GM21528 (cell line): ENCODE results near the gene TOR1AIP2.

Experiments used
- ATAC-seq: cut with Tn5 transposase; IDR thresholded peaks from one replicate; pipeline ENCODE4 v1.9.1; 2021; ENCODE audit warnings: mild to moderate bottlenecking, moderate library complexity; ENCODE audit not compliant: unreplicated experiment, low FRiP score

Gene TOR1AIP2

GRCh38 chr1:179877586-179878265 lies at the start of gene TOR1AIP2:
TOR1AIP2 (minus strand) TSS chr1:179877803; CDS start chr1:179852665, 25,138 bp downstream.
- peak; percentile 61 for ATAC-seq

DNA sequence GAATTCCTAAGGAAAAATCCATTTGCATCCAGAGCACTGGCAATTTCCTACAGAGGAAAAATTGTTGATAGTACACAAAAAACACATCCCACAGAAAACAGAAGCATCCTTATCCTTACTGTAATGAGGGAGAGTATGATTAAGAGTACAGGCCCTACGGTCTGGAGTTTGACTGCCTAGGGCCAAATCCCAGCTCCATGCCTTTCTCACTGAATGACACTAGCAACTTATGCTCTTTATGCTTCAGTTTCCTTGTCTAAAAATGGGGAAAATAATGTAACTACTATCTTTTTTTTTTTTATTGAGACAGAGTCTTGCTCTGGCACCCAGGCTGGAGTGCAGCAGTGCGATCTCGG lies 49.2 kb upstream of the TOR1AIP2 start:
- no peak for ATAC-seq

GRCh38 chr1:179925922-179926849 lies 48.6 kb upstream of the TOR1AIP2 start:
- no peak for ATAC-seq

- no peak for ATAC-seq
Measured at GRCh38 chr1:179925302-179925701, 47.7 kb upstream of the TOR1AIP2 start.

GRCh38 chr1:179924268-179924667 lies 46.7 kb upstream of the TOR1AIP2 start:
- no peak for ATAC-seq

DNA sequence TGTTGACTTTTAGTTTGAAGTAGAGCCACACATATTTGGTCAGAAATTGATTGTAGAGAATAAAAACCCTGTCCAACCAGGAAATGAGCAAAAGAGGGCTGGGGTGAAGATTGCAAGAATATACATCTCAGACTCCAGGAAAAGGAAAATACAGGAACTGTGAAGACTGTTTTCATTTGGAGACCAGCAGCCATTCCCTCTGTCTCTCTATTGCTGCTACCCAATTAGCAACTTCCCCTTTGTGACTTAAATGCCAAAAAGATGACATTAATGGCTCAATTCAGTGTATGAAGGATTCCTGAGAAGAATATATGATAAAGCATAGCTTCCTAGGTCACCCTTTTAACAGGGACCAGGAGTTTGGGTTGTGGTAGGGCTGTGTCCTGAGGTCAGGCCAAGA lies 45.4 kb upstream of the TOR1AIP2 start:
- no peak for ATAC-seq

GRCh38 chr1:179921981-179922872 lies 44.6 kb upstream of the TOR1AIP2 start:
- no peak for ATAC-seq

DNA sequence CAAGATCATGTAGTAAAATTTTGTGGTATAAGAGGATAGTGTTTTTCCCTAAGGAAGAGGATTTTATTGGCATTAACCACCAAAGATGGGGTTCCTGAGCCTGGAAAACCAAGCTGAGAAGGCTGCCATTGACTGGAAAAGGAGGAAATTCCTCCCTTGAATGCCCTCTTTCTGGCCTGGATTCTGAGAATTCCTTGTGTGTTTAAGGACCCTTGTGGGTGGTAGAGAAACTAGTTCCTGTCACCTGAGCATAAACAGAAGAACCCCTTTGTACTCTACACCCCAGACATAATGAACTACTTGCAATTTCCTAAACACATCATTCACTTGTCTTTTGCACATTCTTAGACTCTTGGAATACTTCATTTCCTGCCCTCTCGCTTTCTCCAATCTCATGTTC lies 43.9 kb upstream of the TOR1AIP2 start:
- no peak for ATAC-seq

- no peak for ATAC-seq
Measured at GRCh38 chr1:179917601-179918429, 40.2 kb upstream of the TOR1AIP2 start.

DNA sequence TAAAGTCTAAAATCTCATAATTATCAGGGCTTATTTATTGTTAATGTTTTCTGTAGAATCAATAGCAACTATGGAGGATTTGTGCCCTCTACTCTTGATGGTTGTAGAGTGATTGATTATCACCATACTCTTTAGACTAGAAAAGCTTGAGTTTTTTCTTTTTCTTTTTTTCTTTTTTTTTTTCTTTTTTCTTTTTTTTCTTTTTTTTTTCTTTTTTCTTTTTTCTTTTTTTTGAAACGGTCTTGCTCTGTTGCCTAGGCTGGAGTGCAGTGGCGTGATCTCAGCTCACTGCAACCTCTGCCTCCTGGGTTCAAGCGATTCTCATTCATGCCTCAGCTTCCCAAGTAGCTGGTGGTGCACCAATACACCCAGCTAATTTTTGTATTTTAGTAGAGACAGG lies 34.2 kb upstream of the TOR1AIP2 start:
- ATAC-seq = no peak

GRCh38 chr1:179910934-179911333 lies 33.3 kb upstream of the TOR1AIP2 start:
- ATAC-seq = no peak

GRCh38 chr1:179889589-179889988 lies 12.0 kb upstream of the TOR1AIP2 start:
- ATAC-seq = no peak

- no peak for ATAC-seq
Measured at GRCh38 chr1:179888071-179888470, 10.5 kb upstream of the TOR1AIP2 start.

GRCh38 chr1:179883745-179884138 lies 6.1 kb upstream of the TOR1AIP2 start:
- ATAC-seq = no peak

DNA sequence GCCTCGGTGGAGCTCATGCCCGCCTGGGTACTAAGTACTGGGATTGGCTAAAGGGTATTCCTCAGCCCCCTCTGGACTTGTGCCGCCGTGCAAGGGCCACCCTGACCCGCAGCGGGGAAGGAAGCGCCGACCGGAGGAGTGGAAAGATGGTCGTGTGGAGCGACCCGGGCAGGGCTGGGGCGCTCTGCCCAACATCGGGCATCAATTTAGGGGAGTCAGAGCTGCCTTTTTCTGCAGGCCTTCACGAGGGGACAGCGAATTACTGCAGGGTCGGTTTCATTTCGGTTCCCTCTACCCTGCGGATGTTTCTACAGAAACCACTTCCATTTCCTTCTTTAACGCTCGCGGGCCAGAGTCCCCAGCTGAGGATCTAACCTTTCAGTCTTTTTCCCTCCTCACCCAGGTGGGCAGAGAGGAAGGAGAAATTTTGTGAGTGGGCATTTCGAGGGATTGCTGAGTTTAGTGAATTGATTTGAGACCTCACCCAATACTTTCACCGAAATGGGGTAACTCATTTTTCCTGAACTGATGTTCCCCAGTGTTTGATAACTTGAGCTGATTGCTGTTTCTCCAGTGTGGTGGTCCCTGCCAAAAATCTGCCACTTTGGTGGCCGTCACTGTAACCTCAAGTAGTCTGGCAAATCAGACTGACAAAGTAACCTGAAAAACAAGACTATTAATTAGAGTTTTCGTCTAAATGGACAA lies 5.6 kb upstream of the TOR1AIP2 start:
- no peak for ATAC-seq

DNA sequence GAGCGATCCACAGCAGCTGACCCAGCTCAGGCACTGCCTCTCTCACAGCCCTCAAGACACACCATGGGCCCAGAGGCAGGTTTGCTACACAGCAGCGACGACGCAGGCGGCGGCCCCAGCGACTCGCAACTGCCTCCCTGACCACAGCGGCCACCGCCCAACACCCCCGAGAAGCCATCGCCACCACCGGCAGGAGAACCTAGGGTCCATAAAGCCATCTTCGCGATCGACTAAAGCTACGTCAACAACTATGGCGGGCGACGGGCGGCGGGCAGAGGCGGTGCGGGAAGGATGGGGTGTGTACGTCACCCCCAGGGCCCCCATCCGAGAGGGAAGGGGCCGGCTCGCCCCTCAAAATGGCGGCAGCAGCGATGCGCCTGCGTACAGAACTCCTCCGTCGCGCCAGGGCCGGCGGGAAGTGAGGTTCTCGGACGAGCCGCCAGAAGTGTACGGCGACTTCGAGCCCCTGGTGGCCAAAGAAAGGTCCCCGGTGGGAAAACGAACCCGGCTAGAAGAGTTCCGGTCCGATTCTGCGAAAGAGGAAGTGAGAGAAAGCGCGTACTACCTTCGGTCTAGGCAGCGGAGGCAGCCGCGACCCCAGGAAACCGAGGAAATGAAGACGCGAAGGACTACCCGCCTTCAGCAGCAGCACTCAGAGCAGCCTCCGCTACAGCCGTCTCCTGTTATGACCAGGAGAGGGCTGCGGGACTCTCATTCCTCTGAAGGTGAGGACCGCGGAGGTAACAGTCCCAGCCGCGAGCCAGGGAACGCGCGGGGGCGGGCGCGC lies 4.8 kb upstream of the TOR1AIP2 start, which contains the start of gene TOR1AIP1:
Gene TOR1AIP1, plus strand, starts transcription at position 33 of the 787 bp plus-strand sequence. Its CDS starts 218 bp downstream, at position 251.
- peak; percentile 79 for ATAC-seq

GRCh38 chr1:179881642-179882252 lies 4.1 kb upstream of the TOR1AIP2 start:
- no peak for ATAC-seq

DNA sequence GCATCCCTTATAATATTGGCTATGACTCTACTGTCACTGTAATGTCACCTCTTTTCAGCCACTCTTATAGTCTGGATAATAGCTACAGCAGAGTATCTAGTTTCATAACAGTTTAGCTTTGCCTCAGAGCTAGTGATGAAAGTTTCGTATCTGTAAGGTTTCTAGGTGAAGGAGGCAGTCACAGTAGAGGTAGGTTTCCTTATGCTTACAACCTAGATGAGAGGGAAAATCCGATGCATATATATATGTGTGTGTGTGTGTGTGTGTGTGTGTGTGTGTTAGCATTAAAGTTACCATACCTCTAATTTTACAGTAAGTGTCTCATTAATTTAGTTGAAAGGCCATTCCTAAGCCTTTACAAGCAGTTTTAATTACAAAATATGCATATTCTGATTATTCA lies 2.2 kb upstream of the TOR1AIP2 start:
- no peak for ATAC-seq
